NCI-H2196 (cell line): Measurements from ENCODE around the gene NOD2.

Experiments
- DNase-seq: peaks from one replicate; lab custom pipeline; 2025; ENCODE audit not compliant: unreplicated experiment; lab: John Stamatoyannopoulos, UW

Gene NOD2

DNA sequence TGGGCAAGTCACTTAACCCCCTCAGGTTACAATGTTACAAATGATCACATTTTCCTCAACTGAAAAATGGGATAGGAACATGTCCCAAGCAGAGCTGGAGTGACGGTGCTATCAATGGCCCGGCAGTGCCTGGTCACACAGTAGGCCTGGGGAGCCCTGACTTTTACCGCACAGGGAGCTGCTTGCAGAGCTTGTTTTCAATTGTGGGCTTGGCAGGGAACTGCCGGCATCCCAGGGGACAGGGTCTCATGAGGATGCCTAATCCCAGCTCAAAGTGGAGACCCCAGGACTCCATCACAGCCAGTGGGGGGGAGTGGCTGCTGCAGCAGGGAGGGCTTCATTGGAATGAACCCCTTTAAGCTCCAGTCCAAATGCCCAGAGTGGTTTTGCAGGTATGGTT, 23.7 kb upstream of the NOD2 start:
- DNase-seq: no peak

DNA sequence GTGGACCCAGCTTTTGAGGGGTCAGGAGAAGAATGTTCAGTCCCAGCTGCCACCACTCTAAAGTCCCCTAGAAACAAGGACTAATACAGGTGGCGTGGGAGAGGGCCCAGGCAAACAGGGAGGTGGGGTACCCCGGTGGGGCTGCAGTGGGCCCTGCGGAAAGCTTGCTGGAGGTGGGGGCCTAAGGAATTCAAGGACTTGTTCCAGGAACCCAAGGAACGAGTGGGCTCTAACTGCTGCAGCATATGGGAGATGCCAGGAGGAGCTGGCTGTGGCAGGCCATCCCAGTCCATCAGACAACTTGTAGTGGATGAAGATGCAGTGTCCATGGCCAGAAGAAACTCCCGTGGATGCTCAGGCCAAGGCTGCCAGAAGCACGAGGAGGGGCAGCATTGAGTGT, 22.9 kb upstream of the NOD2 start:
- no peak for DNase-seq

DNA sequence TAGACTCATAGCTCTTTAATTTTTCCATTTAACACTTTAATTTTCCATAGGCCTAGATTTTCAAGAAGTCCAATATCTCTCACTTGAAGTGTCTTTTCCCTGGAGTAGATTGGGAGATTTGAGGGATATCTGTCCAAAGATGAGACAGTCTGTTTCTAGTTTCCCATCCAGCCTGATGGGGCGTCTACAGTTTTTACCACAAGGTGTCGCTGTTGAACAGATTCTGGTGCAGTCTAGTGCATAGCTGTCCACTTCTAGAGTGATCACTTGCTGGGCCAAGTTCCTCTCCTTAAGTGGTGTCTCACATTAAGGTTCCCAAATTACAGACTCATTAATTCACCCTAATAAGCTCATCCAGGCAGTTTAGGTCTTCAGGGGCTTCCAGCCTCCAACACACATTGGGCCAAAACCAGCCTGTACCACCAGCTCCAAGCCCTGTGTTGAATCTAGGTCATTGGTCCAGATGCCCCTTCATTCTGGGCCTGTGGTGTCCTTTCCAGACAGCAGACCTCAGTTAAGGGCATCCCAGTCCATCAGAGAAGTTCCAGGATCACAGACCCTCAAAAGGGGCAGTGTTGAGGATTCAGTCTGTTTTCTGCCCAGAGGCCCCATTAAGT, 21.7 kb upstream of the NOD2 start:
- DNase-seq: peak; percentile 0

DNA sequence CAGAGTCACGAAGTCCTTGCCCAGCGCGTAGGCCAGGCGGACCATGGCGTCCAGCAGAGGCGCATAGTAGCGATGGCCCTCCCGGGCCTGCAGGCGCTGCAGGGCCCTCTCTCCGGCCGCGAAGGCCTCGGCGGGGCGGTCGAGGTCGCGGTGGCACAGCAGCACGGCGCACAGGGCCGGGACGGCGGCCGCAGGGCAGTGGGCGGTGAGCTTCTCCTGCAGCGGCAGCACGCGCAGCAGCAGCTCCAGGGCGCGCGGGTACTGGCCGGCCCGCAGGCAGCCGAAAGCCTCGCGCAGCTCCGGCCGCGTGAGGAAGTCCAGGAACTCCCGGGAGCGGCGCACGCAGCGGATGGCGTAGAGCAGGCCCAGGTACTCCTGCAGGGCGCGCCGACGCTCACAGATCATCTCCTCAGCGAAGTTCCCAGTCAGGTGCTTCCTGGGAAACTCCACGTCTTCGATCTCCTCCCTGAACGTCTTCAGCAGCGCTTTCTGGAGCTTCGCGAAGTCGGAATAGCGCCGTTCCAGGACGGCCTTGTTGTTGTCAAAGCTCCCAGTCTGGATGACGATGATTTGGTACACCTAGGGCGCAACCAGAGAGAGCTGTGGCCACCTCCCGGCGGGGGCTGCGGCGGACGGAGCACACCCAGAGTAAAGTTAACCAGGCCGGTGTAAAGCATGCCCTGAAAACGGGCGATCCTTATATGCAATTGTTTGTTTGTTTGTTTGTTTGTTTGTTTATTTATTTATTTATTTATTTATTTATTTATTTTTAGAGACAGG, 19.7 kb upstream of the NOD2 start:
- no peak for DNase-seq

DNA sequence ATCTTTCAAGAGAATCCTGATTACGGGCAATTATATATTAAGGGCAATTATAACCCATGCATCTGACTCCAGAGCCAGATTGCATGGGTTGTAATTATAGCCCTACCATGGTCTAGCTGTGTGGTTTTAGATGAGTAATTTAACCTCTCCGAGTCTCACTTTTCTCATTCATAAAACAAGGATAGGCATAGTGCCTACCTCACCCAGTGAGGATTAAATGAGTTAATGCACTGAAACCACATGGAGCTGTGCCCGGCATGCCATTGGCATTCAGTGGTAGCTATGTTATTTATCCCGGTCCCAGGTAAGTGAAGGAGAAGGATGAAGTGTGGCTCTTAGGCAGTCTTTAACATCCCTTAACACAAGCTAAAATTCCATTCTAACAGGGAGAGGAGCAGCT, 18.6 kb upstream of the NOD2 start:
- no peak for DNase-seq

DNA sequence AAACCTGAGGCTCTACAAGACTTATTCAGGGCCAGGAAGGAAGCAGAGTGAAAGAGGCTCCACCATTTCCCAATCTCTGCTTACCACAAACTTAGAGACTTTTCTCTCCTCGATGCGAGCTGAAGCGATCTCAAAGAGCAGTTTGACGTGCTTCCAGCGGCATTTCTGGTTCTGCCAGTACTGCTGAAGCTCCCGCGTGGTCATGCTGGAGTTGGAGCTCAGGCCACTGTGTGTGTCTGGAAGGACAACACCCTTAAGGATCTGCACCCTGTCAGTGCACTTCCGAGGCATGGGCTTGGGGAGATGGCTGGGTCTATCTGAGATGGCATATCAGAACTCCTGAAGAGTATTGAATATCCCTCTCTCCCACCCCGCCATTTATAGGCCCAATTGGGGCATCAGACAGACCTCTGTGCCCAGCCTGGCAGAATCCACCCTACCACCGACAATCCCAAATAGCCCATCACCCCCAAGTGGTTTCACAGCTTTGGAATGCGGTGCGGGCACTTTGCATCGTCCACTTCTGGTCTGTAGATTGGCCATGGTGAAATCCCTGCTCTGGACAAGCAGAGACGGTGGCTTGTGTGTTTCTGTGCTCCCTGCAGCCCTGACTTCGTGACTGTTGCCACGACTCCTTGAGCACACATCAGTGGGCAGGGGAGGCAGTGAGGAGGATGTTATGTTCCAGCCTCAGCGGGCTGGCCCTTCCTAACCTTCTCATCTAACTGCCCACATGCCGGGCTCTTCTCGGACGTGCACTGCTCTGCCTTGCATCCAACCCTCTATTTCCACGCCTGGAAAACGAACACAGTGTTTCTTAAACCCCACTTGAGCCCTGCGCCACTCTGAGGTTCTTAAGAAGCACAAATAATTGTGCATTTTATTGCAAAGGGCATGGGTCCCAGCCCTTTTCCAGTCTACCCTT, 17.5 kb upstream of the NOD2 start:
- DNase-seq: no peak

DNA sequence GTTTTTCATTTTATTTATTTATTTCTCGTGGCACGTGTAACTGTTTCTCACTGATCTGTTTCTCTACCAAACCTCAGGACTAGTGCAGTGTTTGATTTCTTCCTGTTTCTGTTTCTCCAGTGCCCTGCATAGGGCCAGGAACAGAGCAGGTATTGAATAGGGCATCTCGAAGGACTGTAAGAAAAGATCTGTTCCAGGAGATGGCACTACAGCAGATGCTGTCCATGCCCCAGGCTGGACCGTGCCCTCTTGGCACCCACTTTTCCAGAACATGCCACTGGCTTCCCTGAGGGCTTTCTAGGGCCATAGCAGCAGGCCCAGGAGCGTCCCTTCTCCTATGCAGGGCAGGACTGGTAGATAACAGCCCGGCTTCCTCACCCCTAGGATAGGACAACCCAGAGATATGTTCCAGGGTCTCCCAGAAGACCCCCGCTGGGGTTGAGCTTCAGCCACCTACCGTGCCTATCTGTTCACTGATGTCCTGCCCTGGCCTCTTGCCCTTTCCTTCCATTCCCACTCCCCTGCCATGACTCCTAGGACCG, 16.7 kb upstream of the NOD2 start:
- no peak for DNase-seq

DNA sequence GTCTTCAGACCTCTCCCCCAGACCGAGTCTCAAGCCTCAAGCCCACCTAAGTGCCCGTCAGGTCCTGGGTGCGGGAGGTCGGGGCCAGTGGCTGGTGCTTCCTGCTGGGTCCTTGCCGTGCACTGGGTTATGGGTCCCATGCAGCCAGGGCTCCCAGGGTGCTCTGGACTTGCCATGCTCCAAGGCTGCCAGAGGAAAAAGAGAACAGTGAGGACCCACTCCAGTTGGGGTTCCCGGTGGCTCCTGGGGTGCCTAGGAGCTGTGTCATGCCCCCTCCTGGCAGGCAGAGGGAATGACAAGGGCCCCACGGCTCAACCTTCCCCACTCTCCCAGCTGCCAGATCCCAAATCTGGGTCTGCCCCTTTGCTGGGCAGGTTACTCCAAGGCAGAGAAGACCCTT, 16.1 kb upstream of the NOD2 start:
- no peak for DNase-seq

DNA sequence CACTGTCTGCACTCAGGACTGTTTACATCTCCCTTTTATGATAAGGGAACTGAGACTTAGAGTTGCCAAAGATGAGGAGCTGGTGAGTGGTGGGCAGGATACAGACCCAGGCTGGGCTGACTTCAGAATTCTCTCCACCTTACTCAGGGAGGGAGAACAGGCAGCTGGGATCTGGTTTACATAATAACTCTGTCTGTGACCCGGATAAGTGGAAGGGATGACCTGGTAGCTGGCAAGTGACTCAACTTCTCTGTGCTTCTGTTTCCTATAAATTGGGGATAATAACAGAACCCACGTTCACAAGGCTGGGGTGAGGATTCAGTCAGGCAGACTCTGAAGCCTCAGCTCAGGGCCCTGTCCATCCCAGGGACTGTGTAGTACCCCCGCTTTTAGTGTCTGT, 14.9 kb upstream of the NOD2 start:
- DNase-seq: no peak

DNA sequence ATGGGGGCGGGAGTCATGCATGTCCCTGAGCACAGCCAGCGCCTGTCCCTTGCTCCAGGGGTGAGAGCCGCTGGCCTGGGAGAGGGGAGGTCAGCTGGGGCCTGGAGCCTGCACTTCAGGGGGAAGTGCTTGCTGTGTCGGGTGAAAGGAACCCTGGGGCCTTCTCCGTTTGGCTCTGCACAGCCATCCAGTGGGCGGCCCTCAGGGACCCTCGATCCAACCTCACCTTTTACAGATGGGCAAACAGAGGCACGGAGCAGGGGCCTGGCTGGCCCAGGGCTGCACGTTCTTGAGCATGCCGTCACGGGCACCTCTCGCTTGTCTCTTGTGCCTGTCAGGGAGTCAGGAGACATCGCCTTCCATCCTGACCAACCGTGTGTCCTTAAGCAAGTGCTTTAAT, 14.1 kb upstream of the NOD2 start:
- no peak for DNase-seq

DNA sequence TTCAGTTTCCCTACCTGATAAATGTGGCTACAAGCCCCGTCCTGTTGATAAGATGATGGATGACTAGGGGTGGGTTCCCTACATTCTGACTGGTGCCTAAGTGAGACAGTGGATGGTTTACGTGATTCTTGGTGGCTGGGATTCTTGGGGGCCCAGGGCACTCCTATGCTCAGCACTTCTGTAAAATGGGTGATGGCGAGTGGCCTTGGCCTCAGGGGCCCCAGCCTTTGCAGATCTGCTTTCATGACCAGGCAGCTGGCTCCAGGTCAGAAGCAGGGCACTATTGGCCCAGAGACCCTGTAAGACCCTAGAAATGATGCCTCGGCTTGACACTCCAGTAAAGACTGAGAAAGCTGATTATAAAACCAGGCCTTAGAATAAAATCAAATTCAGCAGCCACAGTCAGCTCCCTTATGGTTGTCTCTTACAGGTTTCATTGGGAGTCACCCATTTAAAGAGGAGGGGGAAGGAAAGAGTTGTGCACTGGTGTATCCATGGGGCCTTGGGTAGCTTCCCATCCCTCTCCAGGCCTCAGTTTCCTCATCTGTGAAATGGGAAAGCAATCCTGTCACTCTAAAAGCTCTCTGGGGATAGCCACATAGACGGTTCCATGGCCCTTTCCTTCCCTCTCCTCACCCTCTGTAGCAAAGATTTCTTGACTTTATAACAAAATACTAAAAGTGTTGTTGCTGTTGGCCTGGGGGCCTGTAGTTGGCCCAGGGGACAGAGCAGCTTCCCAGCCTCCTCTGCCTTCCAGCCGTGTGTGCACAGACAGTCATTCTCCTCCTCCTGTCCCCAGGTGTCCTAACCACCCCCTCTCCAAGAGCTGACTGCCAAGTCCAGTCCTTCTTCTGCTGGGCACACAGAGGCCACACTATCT, 13.5 kb upstream of the NOD2 start:
- no peak for DNase-seq

DNA sequence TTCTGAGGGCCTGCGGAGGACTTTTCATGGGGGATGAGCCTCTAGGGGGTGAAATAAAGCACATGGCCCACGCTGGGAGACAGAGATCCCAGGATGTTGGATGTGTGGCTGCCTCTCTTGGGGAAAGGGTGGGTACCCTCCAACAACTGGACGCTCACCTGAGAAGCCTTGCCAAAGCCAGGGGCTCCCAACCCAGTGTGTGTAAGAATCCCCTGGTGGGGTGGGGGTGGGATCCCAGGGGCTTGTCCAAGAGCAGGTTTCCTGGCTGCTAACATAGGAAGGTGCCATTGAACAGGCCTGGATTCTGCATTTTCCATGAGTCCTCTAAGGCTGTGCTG, 12.9 kb upstream of the NOD2 start:
- DNase-seq: no peak

DNA sequence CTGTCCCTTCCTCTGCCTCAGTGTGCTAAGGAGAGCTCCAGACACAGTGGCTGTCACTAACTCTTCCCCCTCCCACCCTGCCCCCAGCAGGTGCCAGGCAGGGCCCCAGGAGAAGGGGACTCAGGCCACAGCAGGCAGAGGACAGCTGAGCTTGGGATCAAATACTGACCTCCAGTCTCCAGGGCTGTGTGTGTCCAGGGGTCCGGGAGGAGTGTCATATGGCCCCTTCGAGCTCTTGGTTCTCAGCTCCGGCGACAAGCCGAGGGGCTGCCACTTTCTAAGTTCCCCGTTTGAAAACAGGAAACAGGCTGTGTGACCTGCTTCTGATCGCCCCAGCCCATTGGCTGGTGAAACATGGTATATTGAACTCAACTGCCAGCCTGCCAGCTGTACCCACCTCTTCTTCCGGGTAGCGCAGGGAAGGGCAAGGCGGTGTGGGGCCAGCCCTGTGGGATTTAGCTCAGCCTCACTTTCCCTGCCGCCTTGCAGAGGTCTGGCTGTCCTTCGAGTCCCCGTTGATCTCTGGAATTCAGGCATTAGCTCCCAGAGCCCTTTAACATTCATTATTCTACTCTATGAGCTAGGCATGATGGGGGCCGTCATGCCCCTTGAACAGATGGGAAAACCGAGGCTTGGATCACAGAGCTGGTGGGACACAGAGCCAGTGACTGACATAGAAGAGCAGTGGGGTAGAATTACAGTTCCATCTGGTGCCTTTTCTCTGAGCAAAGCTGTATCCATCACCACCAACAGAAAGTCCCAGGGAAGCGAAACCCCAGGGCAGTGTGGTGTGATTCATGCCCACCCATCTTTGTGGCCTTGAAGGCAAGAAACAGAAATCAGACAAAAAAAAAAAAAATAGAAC, 12.2 kb upstream of the NOD2 start, which contains the start of gene SNX20:
TSS of gene SNX20 (minus strand) at position 292 of the 865 bp plus-strand sequence. CDS start 3,786 bp downstream, outside the sequence.
- no peak for DNase-seq

DNA sequence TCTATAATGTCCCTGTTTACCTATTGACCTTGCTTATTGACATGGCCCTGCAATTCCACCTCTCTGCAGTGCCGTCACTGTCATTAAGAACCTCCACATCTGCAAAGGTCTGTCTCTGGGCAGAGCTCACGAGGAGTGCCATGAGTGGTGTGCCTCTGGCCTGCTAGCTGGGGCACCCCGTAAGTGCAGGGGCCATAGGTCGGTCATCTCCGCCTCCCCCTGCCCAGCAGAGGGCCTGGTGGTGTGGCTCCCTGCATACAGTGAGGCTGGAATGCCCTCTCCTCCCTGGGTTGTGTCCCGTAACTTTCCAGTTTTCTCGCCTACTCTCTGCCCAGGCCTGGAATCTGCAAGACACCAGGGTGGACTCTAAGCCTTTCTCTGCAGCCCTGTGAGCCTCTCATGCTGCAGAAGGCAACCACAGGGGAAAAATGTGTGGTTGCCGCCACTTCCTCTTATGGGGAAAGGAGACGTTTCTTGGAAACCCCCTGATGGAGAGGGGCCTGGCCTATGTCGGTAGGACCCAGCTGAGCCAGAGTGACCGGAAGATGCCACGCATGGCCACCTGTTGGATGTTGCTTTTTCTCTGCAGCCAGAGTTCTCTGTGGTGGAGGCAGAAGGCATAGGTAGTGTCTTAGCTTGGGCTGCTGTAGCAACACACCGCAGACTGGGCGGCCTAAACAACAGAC, 9.6 kb upstream of the NOD2 start:
- no peak for DNase-seq

DNA sequence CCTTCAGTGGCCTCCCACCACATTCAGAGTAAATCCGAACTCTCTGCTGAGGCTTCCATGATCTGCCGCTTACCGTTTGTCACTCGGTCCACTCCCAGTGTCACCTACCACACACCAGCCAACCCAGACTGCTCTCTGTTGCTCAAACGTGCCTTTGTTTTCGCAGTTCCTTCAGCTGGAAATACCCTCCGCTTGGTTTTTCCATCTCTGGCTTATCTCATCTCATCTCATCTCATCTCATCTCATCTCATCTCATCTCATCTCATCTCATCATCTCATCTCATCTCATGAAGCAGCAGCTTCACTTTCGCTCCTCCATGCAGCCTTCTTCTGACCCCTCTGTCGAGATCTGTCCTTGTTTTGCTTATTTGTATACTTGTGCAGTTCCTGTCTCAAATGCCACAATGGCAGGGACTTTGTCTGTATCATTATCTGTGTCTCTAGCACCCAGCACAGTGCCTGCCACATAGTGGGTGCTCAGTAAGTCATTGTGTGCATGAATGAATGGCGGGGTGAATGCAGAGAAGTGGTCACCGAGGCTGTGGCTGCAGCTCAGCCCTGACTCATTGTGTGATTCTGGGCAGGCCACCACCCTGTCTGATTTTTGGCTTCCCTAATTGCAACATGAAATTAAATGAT, 8.5 kb upstream of the NOD2 start:
- DNase-seq: no peak

DNA sequence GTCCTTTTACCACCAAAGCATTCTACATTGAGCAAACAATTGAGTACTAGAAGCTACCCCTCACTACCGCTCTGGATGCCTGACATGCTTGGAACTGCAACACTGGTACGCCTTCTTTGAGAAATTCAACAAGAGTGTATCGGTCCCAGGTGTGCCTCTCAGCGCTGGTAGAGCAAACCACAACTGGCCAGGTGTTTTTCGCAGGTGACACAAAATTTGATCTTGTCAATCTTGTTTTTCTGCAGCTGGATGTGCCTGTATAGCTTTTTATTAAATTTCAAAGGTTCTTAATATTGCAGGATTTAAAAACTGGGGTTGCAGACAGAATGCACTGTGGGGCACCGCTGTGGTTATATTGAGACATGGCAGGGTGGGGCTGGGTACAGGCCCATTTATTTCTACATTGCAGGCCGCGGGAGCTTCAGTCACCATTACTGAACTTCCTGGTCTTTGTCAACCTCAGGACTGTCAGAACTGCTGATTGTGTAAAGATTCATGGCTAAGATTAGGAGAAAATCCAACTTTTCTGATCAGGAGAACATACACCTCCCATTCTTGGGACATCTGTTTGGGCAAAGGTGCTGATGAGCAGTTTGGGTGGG, 7.8 kb upstream of the NOD2 start:
- DNase-seq: no peak

DNA sequence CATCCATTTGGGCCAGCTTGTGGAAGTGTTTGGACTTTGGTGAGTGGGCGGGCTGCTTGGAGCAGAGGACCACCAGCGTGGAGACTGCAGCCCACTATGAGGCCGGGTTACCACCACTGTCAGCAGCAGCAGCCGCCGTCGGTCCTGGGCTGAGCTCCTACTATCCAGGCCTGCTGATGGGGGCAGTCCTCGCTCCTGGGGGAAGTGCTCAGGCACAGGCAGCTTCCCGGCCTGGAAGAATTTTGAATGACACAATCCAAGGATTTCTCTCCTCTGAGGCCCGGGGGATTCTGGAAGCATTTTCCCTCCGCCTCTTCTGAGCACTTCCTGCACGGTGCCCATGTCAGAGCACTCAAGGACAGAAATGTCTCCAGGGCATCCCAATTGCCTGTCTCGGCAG, 5.3 kb upstream of the NOD2 start:
- no peak for DNase-seq

DNA sequence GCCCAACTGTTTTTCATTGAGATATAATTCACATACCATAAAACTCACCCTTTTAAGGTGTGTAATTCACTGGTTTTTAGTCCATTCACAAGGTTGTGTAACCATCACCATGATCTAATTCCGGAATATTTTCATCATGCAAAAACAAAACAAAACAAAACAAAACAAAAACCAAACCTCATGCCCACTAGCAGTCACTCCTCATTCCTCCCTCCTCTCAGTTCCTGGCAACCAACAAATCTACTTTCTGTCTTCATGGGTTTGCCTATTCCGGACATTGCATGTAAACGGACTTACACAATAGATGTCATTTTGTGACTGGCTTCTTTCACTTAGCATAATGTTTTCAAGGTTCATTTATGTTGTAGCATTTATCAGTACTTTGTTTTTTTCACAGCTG, 4.5 kb upstream of the NOD2 start:
- DNase-seq: no peak
